Measurements from ENCODE around the gene DDX50.
"Not testable (repeated sequence)": the region's sequence is repeated elsewhere in the genome, so short reads cannot be mapped to it uniquely, and the experiment has no call there.

Gene DDX50, protein sequence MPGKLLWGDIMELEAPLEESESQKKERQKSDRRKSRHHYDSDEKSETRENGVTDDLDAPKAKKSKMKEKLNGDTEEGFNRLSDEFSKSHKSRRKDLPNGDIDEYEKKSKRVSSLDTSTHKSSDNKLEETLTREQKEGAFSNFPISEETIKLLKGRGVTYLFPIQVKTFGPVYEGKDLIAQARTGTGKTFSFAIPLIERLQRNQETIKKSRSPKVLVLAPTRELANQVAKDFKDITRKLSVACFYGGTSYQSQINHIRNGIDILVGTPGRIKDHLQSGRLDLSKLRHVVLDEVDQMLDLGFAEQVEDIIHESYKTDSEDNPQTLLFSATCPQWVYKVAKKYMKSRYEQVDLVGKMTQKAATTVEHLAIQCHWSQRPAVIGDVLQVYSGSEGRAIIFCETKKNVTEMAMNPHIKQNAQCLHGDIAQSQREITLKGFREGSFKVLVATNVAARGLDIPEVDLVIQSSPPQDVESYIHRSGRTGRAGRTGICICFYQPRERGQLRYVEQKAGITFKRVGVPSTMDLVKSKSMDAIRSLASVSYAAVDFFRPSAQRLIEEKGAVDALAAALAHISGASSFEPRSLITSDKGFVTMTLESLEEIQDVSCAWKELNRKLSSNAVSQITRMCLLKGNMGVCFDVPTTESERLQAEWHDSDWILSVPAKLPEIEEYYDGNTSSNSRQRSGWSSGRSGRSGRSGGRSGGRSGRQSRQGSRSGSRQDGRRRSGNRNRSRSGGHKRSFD

DNA sequence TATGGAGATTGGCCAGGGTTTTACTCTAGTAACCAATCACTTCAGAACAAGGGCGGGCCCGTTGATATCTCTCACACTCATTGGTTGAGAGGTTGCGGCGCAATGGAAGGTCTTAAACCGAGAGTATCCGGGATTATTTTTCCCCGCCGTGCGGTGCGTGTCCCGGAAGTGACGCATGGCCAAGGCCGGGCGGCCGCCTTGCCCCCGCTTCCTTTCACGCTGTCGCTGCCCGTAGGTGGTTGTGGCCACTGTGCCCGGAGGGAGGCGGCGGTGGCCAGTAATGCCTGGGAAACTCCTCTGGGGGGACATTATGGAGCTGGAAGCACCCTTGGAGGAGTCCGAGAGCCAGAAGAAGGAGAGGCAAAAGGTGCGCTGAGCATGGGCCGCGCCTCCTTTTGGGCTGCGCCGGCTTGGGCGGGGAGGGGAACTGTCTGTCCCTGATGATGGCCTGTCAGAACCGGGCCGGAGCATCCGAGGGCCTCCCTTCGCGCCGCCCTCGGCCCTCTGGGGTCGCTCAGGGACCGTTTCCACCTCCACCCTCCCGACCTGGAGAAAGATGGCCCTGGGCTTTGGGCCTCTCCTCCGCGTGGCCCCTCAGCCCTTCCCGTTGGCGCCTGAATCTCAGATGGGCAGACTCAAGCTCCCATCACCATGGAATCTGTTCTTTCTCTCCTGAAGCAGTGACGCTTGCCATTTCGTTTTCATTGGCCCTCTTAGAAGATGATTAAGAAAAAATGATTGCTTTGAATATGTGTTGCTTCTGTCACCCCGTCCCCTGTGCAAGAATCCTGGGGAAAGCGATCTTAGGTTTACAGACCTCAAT, at the start of gene DDX50:
TSS of gene DDX50 (plus strand) at position 211 of the 823 bp plus-strand sequence. CDS start at position 281, 70 bp downstream.
- DNase-seq: peak; percentile 99

DNA sequence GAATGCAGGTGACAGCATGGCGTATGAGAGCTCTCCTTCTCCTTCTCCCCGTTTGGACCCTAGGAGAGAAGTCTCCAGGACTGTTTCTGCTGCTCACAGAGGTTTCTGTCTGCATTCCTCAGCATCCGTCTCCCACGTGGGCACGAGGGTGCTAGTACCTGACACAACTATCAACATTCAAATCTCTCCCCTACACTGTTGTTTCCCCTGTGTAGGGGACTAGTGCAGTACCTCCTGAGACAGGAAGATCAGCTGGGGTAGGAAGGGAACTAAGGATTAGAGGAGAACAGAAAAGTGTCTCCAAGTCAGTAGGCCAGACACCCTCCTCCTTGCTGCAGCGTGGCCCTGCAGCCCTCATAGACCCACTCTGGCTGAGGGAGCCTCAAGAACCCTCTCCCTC, 44.8 kb upstream of the DDX50 start:
- DNase-seq: no peak

DNA sequence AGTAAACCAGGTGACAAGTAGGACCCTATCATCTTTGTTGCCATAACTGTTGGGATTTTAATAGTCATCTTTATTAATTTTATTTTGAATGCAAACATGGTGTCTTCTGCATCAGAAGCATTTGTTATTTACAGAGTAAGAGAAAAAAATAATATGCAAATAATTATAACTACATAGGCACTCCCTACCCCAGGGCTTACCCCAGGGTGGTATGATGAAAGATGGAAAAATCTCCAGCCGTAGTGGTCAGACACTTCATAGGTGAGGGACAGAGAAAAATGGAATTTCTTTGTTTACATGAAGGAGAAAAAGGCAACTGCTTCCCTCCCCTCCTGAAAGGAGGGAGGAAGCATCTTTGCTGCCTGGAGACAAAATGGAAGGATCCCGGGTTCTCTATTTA, 44.1 kb upstream of the DDX50 start:
- no peak for DNase-seq

DNA sequence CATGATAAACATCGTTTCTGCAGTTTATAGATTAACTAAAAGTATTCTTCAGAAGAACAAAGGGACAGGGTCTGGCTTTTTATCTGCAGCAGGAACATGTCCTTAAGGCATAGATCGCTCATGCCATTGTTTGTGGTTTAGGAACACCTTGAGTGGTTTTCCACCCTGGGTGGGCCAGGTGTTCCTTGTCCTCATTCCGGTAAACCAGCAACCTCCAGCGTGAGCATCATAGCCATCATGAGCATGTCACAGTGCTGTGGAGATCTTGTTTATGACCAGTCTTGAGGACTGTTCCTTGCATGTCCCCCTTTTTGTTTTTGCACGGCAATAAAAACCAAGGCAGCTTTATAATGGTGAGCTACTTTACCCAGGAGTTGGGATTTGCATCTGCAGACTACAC, 39.9 kb upstream of the DDX50 start:
- DNase-seq: no peak

DNA sequence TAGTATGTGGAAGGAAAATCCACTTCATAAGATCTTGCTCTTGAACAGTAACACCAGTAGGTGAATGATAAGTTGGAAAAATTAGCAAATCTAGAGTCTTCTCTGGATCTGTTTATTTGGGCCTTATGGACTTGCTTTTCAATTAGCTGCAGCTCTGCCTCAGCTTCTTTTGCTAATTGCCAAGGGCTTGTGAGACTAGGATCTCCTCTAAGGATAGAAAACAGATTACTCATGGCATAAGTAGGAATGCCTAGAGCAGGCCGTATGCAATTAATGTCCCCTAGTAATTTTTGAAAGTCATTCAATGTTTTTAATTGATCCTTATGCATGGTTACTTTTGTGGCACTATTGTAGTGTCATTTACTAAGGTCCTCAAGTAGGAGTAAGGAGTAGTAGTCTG, 36.5 kb upstream of the DDX50 start:
- DNase-seq: no peak

DNA sequence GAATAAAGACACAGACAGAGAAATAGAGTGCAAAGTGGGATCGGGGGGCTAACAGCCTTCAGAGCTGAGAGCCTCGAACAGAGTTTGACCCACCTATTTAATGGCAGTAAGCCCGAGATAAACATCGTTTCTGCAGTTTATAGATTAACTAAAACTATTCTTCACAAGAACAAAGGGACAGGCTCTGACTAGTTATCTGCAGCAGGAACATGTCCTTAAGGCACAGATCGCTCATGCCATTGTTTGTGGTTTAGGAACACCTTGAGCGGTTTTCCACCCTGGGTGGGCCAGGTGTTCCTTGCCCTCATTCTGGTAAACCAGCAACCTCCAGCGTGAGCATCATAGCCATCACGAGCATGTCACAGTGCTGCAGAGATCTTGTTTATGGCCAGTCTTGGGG, 32.9 kb upstream of the DDX50 start:
- DNase-seq: not testable (repeated sequence)

DNA sequence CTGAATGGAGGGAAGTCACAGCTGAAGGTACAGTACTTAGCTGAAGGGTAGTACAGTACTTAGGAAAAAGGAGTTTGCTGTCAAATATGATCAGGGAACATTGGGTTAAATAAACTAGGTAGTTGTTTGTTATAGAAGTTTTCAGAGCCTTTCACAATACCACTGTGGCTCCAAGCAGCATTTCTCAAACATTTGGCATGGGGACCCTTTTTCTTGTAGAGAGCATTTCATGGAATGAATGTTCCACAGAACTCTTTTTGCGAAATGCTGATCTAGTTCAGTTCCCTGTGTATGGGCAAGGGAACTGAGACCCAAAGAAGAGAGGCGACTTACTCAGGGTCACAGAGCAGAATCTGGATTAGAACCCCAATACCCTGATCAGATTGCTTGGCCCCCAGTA, 31.5 kb upstream of the DDX50 start:
- no peak for DNase-seq

DNA sequence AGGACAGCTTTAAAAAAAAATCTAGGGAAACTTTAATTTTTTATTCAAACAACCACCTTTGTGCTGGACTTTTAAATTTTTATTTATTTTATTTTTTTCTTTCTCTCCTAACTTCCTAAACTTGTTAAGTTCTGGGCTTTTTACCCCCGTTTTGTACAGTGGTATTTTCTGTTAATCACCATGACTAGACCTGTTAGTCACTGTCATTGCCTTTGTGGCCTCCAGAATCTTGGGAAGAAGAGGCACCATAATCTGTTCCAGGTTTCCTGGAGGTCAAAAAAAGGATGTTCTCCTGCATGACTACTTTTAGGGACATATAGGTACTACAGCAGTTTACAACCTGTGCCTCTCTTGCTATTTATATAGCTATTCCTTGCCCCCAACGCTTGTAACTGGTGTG, 31.1 kb upstream of the DDX50 start:
- DNase-seq: no peak

DNA sequence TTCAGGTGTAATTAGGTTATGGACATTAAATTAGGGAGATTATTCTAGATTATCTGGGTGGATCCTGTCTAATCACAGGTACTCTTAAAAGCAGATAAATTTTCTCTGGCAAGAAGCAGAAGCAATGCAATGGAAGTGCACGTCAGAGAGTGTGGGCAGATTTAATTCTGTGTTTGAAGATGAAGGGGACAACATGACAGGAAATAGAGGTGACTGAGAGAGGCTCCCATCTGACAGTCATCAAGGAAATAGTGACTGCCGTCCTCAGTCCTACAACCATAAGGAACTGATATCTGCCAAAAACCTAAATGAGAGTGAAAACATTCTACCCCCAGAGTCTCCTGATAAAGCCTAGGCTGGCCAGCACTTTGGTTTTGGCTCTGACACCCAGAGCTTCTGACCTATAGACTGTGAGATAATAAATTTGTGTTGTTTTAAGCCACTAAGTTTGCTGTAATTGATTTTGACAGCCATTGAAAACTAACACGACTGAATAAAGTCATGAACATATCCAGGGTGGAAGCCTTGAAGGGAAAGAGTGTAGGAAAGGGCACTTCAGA, 30.5 kb upstream of the DDX50 start:
- DNase-seq: no peak

DNA sequence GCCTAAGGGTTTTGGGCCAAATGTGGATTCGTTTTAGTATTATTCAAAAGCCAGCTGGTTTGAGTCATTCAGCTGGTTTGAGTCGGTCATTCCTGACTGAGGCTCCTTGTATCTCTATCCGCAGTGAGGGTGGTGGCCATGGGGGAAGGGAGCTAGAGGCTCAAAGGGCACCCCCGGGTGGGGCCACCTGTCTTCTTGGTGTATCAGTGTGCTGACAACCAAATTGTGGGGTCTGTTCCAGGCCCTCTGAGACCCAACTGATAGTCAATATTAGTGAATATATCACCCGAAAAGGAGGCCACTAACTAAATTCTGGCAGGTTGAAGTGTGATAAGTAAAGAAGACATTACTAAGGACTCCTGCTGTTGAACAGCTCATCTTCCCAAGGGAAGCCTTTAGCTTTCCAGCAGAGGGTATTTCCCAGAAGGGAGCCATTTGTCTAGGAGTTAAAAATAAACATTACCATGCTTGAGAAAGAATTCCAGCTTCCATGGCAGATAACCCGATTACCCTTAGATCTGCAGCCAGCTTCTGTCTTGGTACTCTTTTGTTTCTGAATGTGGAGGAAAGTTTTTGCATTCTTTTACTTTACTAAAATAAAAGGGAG, 29.9 kb upstream of the DDX50 start:
- DNase-seq: no peak

DNA sequence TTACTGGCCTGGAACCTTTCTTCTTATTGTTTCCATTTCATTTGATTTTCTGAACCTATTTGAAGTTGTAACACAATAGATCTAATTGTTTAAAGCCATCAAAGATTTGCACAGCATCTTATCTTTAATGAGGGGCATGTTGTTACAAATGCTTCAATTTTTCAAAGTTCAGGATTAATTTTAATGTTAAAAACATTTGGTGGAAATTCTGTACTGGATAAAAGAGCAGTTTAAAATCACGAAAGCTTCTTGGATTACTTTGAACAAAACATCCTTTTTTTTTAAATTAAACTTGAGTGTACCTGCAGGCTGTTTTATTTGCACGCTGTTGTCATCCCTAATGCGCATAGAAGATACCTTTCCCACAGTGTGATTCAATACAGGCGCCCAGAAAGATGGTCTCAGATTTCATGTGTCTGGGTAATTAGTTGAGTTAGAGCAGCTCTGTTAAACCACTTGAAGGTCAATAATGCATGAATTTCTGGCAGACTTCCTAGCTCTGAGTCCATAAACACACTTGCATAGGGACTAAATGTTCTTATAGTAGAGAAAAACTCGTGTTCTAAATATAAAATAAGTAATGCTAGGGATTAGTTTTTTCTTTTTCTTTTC, 29.3 kb upstream of the DDX50 start:
- DNase-seq: no peak

DNA sequence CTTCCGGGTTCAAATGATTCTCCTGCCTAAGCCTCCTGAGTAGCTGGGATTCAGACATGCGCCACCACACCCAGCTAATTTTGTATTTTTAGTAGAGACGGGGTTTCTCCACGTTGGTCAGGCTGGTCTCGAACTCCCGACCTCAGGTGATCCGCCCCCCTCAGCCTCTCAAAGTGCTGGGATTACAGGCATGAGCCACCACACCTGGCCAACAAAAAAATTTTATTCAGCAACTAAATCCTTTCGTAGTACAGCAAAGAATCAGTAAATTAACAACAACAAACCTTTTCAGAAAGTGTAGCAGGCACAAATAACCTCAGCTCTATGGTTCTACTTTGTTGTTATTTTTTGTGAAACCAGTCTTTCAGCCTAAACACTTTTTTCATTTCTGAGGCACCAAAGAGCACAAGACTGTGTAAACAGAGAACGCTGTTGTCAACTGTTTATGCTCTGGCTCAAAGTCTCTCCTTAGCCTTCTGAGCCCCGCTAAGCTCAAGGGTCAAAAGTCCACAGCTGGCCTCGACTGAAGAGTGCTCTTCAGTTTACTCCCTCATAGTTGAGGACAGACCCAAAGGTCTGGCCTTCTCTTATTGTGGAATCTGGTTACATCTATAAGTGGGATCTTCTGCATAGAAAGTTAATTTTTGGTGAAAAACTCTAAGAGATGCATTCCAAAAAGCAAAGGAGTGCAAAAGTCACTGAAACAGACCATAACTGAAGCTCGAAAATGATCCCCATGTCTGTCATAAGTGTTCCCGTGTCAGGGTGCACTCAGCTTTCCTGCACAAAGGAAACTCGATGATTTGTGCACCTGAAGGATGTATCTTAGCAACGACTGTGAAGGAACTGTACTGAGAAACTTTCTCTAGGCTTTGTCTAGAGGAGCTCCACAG, 24.6 kb upstream of the DDX50 start:
- DNase-seq: no peak

DNA sequence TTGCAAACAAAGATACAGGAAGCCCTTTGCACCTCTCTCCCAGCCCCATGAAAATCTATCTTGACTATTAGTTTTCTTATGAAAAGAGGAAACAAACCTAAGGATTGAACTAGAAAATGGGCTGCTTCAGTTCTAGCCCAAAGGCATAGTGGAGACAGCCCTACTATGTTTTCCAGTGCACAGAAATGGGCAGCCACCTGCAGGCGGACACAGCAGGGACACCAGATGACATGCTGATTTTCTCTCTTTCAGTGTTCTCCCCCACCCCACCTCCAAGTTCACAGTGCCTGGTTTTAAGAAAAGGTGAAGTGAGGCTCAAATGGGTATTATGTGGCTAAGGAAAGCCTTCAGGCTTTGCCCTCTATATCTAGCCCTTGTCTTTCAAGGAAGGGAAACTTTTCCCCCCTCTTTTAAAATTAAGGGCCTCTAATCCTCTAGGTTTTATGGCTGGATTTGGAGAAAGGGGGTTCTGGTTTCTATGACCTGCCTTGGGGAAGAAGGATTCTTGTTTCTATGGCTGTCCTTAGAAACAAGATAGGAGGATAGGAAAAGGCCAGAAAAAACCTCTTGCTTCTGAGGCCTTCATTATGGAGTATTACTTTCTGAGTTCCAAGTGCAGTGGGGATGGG, 23.5 kb upstream of the DDX50 start:
- no peak for DNase-seq

DNA sequence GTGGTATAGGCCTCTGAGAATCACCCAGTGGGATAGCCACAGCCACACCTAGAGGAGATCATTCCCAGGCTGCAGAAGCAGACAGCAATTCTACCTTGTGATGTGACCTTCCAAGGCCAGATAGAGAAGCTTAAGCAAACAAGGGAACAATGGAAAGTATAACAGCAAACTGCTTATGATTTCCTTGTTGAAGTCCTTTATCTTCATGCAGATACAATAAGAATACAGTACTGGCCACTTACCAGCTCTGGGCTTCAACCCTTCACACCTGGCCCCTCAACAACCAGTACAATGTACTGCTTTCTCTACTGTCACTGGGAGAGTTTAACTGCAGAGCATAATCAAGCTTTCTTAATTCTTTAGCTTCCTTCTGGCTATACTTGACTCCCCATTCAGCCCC, 22.6 kb upstream of the DDX50 start:
- no peak for DNase-seq

DNA sequence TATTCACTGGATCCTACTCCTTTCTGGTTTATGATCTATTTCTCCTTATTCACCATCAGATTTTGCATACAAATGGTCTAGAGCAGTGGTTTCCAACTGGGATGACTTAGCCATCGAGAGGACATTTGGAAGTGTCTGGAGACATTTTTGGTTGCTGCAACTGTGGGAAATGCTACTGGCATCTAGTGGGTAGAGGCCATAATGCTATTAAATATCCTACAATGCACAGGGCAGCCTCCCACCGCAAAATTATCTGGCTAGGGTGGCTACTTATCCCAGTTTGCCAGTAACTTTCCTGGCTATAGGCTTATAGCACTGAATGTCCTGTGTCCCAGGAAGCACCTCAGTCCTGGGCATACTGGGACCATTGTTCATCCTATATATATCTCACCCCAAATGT, 21.5 kb upstream of the DDX50 start:
- DNase-seq: no peak

DNA sequence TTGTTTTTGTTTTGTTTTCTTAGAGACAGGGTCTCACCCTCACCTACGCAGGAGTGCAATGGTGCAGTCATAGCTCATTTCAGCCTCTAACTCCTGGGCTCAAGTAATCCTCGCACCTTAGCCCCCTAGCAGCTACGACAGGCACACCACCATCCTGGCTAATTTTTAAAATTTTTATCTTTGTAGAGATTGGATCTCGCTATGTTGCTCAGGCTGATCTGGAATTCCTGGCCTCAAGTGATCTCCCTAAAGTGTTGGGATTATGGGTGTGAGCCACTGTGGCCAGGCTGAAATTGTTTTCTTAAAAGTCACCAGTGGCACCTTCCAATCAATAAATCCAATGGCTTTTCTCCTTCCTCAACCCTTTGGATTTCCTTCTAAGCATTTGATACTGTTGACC, 20.9 kb upstream of the DDX50 start:
- DNase-seq: no peak

DNA sequence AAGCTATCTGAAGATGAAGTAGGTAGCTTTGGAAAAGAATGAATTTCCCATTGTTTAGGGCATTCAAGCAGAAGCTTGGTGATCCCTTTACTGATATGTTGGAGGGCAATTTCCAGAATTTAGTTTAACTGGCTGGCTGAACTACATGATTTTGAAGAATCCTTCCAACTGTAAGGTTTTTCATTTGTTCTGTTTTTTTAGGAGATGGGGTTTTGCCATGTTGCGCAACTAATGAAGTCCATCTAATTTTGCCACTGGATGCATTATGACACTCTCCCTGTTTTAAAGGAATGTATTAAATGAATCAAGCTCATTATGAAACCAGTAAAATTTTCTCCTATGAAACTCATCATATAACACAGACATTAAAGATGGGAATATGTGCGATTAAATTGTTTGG, 6.1 kb upstream of the DDX50 start:
- DNase-seq: peak; percentile 27

DNA sequence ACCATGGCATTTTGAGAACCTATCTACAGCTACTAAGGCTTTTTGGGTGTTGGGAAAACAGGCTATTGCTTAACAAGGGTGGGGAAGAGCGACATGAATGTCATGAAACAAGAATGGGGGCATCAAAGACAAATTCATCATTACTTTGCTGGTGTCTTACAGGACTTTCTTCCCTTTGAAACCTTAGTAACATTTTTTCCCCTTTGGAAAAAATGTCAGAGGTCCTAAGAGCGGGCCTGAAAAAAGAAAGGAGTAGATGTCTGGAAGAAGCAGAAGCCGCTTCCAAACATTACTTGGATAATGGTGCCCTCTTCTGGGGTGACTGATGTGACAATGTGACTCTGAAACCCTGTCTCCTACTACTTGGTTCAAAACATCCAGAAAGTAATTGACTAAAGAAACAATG, 3.8 kb upstream of the DDX50 start:
- peak; percentile 66 for DNase-seq

DNA sequence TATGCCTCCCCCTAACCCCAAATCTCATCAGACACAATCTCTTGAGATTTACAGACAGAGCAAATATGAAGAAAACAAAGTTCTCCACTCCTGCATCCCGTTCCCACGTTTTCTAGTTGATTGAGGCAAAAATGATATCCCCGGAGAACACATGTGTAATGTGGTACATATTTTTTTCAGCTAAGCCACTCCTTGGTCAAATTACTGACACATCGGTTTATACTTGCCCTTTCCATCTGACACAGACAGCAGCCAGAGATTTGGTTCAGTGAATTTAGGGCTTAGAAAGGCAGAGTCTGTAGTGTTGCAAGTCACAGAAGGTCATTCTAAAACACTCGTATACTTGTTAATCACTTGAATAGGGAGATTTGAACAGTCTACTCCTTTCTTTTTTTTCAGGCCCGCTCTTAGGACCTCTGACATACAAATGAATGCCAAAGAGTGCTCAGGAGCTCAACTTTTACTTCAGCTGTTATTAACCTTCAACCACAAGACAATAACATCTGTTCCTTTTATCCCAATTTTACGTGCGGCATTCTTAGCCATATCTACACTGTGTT, 1.8 kb upstream of the DDX50 start:
- no peak for DNase-seq

DNA sequence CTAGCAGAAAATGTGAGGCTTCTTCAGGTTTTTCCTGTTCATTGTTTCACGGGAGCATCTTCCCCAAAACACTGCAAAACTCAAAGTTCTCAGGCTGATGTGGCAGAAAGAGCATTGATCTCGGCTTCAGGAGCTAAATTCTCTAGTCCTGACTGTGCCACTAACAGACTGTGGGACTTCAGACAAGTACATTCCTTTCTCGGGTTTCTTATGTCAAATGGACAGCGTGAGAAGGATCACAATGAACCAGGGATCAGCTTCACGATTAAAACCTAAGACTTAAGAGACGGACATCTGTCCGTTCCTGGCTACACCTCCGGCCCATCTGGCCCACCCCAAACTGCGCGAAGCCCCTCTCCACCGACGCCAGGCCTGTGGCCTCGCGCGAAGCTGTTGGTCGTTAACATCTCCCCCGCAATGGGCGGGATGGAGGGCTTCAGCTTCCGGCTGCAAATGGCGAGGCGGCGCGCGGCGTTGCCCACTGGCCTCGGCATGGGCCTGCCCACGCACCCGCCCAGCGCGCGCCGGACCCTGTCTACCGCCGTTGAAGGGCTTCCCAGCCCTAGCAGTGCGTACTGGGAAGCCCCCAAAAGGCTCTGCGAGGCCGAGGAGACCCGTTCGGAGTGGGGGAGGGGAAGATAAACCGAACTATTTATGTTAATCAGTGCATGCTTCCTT, 549 bp upstream of the DDX50 start:
- DNase-seq: no peak
